Uterus (tissue), 4 donors: Measurements from ENCODE around the gene TTC7B. TPM values are rescaled to one million over a fixed set of nuclear protein-coding genes. Genes with fewer than 3 reads are reported as not detected.

ENCODE experiments used
- DNase-seq, 2 donors: peaks; one replicate each; pipeline ENCODE4 v3.0.0-alpha.2; 2019 to 2020
- H3K27ac ChIP-seq, 2 donors: fragments of 200-600 bp; sonication (generic); 1 replicate in 1 of 2; 2 replicates in 1 of 2; pipeline ENCODE4 v1.5.1; 2016 to 2018
- H3K27me3 ChIP-seq, 2 donors: fragments of 200-600 bp; sonication (generic); one replicate each; pipeline ENCODE4 v1.5.1; 2018 to 2019; ENCODE audit warnings: control low read depth in 1 of 2
- H3K36me3 ChIP-seq, 2 donors: fragments of 200-600 bp; sonication (generic); one replicate each; pipeline ENCODE4 v1.5.1; 2019; ENCODE audit warnings: control low read depth in 1 of 2
- H3K4me1 ChIP-seq, 2 donors: fragments of 200-600 bp; sonication (generic); one replicate each; pipeline ENCODE4 v1.5.1; 2018 to 2019; ENCODE audit warnings: control low read depth in 1 of 2
- H3K4me3 ChIP-seq, 2 donors: fragments of 200-600 bp; sonication (generic); 1 replicate in 1 of 2; 2 replicates in 1 of 2; pipeline ENCODE4 v1.5.1; 2018 to 2019; ENCODE audit warnings: mild to moderate bottlenecking in 1 of 2
- H3K9me3 ChIP-seq, 2 donors: fragments of 200-600 bp; sonication (generic); one replicate each; pipeline ENCODE4 v1.5.1; 2019; ENCODE audit warnings: control low read depth in 1 of 2
- POLR2A ChIP-seq, 2 donors: fragments of 450-650 bp; IDR thresholded peaks; one replicate each; pipeline ENCODE4 v1.6.1; 2016; ENCODE audit warnings: antibody characterized with exemption in 2 of 2, mild to moderate bottlenecking in 1 of 2, moderate library complexity in 1 of 2
- intact Hi-C: fragments of 100-400 bp; cut with DNase I; formaldehyde crosslinking; loops from one replicate; pipeline ENCODE4 v1.15.1; 2023; ENCODE audit warnings: low total_unique reads
- total RNA-seq, 4 donors: library from RNA; depleted of rRNA in 3 of 4; stranded (reverse); fragments of >200 nt in 3 of 4; gene quantifications; one replicate each; pipeline versions ENCODE4 v1.1.0 to v1.2.4, GENCODE V29; 2014 to 2023
- TF ChIP-seq, protein P1 (sequence below), 4 experiments: fragments of 200-600 bp in 2 of 4; fragments of 450-650 bp in 2 of 4; sonication (generic) in 2 of 4; IDR thresholded peaks; one replicate each; pipeline ENCODE4 v1.5.1; 2016 to 2019; ENCODE audit warnings: antibody characterized with exemption in 4 of 4, mild to moderate bottlenecking in 2 of 4, moderate library complexity in 1 of 4
- donor health status: DM: yes; HTN: yes; CAD: no.

The TTC7B gene
- total RNA-seq, 4 donors from 2014 or later = 15.3 to 73.9 (median 28.0) TPM

GRCh38 chr14:90593254-90594040, 222.8 kb downstream of the TTC7B start:
- H3K27me3 ChIP-seq = no peaks in the 10 kb centered on the region
- no peaks in the 10 kb centered on the region for H3K36me3 ChIP-seq
- H3K27ac ChIP-seq = no peak overlapping the region
- no peaks in the 10 kb centered on the region for H3K9me3 ChIP-seq
- no peak for DNase-seq
- no peak overlapping the region for H3K4me3 ChIP-seq
- intact Hi-C loops = no loop called here
- no peaks in the 10 kb centered on the region for H3K4me1 ChIP-seq
- TF ChIP-seq POLR2A (IDR thresholded peaks at IDR 0.05) = no peak
- TF ChIP-seq, protein P1, sequence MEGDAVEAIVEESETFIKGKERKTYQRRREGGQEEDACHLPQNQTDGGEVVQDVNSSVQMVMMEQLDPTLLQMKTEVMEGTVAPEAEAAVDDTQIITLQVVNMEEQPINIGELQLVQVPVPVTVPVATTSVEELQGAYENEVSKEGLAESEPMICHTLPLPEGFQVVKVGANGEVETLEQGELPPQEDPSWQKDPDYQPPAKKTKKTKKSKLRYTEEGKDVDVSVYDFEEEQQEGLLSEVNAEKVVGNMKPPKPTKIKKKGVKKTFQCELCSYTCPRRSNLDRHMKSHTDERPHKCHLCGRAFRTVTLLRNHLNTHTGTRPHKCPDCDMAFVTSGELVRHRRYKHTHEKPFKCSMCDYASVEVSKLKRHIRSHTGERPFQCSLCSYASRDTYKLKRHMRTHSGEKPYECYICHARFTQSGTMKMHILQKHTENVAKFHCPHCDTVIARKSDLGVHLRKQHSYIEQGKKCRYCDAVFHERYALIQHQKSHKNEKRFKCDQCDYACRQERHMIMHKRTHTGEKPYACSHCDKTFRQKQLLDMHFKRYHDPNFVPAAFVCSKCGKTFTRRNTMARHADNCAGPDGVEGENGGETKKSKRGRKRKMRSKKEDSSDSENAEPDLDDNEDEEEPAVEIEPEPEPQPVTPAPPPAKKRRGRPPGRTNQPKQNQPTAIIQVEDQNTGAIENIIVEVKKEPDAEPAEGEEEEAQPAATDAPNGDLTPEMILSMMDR (IDR thresholded peaks at IDR 0.05) = no peak

DNA sequence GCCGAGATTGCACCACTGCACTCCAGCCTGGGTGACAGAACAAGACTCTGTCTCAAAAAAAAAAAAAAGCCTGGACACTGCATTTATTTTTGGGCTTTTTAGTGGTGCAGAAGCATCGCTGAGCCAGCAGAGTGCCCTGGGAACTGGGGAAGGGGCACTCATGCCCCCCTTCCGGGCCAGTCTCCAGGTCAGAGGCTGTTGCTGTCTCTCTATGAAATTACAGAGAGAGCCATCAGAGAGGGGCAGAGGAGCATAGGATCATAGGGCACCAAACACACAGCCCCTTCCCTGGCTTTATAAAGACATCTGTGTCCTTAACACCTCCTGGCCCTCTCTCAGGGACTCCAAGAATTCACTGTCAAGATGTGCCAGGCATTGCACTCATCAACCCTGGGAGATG, 223.6 kb downstream of the TTC7B start:
- intact Hi-C loops = no loop called here
- no peak for DNase-seq

DNA sequence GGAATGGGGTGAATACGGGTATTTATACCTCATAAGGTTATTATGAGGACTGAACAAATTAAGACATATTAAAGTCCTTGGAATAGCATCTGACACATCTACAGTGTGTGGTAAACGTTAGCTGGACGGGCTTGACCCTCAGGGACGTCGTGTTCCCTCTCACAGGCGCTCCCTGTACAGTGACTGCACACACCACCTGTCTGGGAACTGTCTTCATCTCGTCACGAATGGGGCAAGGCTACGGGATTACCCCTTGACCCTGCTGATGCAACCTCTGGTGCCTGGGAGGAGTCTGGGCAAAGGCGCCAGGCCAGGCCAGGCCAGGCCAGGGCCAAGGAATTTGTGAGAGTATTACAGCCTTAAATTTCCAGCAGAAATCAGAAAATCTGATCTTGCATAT, 228.3 kb downstream of the TTC7B start:
- H3K27ac ChIP-seq = no peak overlapping the region
- no peaks in the 10 kb centered on the region for H3K9me3 ChIP-seq
- no peak for DNase-seq
- H3K27me3 ChIP-seq = no peaks in the 10 kb centered on the region
- no peaks in the 10 kb centered on the region for H3K4me1 ChIP-seq
- H3K36me3 ChIP-seq = no peaks in the 10 kb centered on the region
- H3K4me3 ChIP-seq = no peak overlapping the region
- intact Hi-C loops = no loop called here
- TF ChIP-seq POLR2A (IDR thresholded peaks at IDR 0.05) = no peak
- TF ChIP-seq, protein P1 (IDR thresholded peaks at IDR 0.05) = no peak

More for the DNA sequence above, 223.6 kb downstream of the TTC7B start:
- Histone ChIP-seq H3K9me3 (no peaks in the 10 kb centered on the region), H3K27ac (no peak overlapping the region), H3K4me1 (no peaks in the 10 kb centered on the region), H3K27me3 (no peaks in the 10 kb centered on the region), H3K36me3 (no peaks in the 10 kb centered on the region), H3K4me3 (no peak overlapping the region)
- TF ChIP-seq, protein P1 (IDR thresholded peaks at IDR 0.05) = no peak
- TF ChIP-seq POLR2A (IDR thresholded peaks at IDR 0.05) = no peak

- H3K4me3 ChIP-seq = no peak overlapping the region
- no peaks in the 10 kb centered on the region for H3K27me3 ChIP-seq
- H3K9me3 ChIP-seq = no peaks in the 10 kb centered on the region
- no peak overlapping the region for H3K27ac ChIP-seq
- DNase-seq = no peak
- no peaks in the 10 kb centered on the region for H3K36me3 ChIP-seq
- no peaks in the 10 kb centered on the region for H3K4me1 ChIP-seq
- intact Hi-C loops = no loop called here
- no peak for TF ChIP-seq POLR2A (IDR thresholded peaks at IDR 0.05)
- TF ChIP-seq, protein P1 (IDR thresholded peaks at IDR 0.05) = no peak
Measured at GRCh38 chr14:90587252-90587910, 228.8 kb downstream of the TTC7B start.

DNA sequence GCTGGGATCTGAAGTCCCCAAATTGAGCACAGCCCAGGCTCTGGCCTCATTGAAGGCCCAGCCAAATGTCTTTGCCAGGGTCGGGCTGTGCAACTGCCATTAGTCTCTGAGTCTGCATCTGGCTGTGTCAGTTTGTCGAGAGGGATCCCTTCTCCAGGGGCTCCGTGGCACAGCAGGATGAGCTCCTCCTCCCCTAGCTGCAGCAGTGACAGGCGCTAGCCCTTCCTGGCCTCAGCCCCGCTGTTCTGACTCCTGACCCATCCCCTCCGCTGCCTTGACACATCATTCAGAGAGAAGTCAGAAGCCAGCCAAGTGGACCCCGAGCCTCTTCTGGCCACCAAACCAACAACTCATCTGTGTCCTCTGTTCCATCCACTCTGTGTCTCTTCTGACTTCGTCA, 231.1 kb downstream of the TTC7B start:
- H3K36me3 ChIP-seq = no peaks in the 10 kb centered on the region
- H3K4me1 ChIP-seq = no peaks in the 10 kb centered on the region
- no peak for DNase-seq
- H3K9me3 ChIP-seq = no peaks in the 10 kb centered on the region
- TF ChIP-seq, protein P1 (IDR thresholded peaks at IDR 0.05) = no peak
- no peak for TF ChIP-seq POLR2A (IDR thresholded peaks at IDR 0.05)
- H3K4me3 ChIP-seq = no peak overlapping the region
- intact Hi-C loops = no loop called here
- no peak overlapping the region for H3K27ac ChIP-seq
- no peaks in the 10 kb centered on the region for H3K27me3 ChIP-seq
